GM18907 (cell line): ENCODE data around the gene BMPR1A.

Experiments
- ATAC-seq: cut with Tn5 transposase; IDR thresholded peaks from one replicate; pipeline ENCODE4 v1.9.1; 2021; ENCODE audit warnings: mild to moderate bottlenecking, moderate library complexity; ENCODE audit not compliant: unreplicated experiment

Gene BMPR1A

DNA sequence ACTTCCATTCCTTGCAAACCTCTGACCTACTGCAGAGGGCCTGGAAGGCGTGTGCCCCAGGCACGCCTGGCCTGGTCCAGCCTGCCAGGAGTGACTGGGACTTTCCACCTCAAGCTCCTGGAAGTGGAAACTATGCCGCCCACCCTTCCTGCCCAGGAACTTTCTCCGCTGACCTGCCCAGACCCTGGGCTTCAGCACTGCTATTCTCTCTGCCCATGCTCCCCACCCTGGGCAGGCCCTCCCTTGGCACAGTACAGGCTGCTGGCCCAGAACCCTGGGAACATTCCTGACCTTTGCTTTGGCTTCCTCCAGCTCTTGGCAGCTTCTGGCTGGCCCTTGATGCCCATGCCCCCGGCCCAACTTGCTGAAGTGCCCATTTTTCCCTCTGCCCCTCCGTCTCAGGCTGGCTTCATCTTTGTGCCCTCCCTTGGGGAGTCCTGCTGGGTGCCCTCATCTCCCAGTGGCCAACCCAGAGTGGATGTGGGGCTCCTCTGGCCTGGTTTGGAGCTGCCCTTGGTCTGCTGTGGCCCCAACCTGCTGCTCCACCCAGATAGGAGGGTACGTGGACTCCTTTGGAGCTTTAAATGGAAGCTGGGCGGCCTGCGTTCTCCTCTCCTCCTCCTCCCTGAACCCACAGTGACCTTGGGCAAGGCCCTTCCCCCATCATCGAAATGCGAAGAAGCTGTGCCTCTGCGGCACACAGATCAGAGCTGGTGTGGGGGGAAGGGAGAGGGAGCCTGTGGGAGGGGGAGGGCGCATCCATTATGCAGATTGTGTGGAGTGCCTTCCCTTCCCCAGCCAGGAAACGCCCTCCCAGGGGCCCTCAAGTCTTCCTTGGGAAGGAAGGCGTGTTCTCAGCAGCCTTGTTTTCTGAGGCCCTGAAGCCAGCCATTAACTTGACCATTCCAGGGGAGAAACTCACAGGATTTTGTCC, 197.6 kb downstream of the BMPR1A start:
- no peak for ATAC-seq

DNA sequence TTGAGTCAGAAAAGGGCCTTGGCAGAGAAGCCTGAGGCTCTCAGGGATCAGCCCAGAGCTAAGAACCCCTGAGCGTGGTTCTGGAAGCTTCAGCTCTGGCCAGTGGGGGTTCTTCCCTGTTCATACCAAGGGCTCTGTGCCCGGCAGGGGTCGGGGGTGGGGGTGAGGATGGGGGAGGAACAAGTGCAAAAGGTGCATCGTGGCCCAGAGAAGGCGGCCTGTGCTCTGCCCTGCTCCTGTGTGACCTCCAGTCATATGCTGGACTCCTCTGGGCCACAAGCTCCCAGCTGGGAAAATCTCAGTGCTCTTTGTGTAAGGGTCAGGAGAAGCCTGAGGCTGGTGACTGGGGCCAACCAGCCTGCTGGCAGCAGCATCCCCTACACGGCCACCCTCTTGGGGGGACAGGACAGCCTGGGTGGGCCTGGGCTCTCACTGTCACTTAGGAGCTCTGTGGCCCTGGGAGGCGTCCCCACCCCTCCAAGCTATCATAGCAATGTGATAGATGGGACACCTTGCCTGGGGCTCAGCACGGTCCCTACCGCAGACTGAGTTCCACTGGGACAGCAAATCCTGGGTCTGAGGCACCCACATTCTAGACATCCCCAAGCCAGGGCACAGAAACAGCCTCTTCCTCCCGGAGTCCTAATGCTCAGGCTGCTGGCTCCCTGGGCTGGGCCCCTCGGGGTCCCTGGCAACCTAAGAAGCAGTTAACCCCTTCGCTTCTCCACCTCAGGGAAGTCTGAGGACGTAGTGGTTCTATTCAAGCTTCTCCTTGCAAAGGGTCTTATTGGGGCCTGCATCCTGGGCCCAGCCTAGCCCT, 198.5 kb downstream of the BMPR1A start:
- no peak for ATAC-seq

DNA sequence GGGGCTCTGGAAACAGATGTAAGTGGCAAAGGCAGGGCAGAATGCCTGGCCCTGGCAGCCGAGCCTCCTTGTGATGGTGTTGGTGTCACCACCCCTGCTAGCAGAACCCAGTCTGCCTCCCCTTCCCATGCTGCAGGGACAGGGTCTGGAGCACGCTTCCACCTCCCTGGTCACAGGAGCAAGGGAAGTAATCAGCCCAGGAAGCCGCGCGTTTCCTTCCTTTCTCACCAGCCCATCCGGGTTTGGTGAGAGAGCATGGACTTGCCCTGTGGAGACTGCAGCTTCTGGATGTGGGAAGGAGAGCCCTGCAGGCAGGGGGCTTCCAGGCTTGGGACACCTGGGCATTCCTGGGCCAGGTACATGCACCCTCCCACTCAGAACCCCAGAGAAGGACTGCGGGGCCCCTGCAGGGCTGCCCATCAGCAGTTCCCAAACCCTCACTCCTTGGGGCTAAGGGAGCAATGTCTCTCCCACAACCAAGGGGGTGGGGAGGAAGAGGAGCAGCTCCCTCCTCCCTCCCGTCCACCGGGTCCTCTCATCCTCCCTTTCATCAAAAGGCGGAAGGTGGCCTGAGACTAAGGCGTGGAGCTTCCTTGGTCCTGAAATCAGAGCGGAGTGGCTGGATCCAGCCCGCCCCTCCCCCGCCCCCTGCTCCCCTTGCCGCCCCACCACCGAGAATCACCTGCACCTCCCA, 199.2 kb downstream of the BMPR1A start:
- ATAC-seq = no peak

DNA sequence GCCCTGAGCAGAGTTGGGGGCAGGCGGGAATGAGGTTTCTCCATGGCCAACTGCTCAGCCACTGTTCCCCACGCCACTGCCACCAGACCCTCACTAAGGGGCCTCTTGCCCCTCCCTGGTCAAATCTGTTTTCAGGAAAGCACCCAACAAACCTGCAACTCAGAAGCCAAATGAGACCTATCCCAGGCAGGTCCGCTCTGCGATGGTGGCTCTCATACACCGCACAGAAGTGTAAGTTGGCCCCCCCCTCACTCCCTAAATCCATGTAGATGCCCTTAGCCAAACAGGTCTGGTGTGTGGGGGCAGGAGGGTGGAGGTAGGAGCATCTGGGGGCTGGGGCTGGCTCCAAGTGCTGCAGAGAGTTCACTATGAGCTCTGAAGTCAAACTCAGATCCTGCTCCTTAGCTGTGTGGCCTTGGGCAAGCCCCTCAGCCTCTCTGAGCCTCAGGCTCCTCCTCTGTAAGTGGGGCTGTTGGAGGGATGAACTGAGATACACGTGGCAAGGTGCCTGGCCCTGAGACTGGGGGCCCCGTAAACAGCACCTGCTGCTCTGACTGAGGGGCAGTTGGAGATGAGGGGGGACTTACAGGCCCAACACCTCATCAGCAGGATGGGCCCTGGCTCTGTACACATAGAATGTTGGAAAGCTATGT, 199.9 kb downstream of the BMPR1A start:
- ATAC-seq = no peak

DNA sequence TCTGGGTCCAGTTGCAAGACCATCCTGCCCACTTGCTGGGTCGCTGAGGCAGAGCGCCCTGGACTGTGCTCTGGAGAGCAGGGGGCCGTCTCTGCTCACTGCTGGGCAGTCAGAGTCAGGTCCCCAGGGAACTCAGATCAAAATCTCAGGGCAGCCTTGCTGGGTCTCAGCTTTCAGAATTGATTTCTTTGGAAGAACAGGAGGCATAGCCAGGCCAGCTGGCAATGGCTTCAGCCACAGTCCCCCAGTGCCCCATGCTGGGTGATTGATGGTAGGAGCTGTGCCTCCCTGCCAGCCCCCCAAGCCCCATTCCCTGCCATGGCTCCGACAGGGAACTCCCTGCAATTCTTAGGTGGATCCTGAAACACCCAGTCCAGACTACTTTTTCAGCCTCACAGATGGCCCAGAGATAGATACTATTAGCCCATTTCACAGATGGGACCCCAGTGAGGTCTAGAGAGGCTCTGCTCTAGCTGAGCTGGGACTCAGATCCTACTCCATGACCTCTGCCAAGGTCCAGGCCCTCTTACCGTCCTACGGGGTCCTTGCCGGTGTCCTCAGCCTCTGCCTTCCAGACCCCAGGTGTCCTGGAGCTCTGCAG, 200.5 kb downstream of the BMPR1A start:
- ATAC-seq = no peak

DNA sequence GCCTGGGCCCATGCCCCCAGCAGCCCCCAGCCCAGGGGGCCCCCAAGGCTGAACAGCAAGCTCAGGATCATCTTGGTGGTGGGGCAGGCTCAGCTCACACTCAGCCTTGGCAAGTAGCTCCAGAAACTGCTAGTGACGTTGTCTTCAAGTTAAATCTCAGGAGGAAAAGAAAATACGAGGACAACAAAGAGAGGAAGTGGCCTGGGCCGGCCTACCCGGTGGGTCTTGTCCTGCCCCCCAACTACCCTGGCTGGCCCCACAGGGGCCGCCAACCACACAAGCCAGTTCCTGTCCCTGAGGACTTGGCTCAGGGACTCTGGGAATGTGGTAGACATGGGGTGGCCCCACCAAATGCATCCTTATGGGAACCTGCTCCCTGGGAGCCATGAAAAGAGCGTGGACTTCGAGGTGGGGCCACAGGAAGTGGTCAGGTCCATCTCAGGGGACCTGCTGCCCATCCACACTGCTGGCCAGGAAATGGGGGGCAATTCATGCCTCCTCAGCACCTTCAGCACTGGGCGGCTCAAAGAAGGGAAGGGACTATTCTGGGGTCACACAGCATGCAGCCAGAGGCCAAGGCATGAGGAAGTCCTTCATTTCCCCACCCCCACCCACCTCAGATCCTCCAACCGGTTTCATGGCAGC, 201.2 kb downstream of the BMPR1A start, which contains the start of gene MMRN2:
TSS of gene MMRN2 (minus strand) at position 145 of the 645 bp plus-strand sequence. CDS start at position 71, 74 bp downstream.
- ATAC-seq = no peak

DNA sequence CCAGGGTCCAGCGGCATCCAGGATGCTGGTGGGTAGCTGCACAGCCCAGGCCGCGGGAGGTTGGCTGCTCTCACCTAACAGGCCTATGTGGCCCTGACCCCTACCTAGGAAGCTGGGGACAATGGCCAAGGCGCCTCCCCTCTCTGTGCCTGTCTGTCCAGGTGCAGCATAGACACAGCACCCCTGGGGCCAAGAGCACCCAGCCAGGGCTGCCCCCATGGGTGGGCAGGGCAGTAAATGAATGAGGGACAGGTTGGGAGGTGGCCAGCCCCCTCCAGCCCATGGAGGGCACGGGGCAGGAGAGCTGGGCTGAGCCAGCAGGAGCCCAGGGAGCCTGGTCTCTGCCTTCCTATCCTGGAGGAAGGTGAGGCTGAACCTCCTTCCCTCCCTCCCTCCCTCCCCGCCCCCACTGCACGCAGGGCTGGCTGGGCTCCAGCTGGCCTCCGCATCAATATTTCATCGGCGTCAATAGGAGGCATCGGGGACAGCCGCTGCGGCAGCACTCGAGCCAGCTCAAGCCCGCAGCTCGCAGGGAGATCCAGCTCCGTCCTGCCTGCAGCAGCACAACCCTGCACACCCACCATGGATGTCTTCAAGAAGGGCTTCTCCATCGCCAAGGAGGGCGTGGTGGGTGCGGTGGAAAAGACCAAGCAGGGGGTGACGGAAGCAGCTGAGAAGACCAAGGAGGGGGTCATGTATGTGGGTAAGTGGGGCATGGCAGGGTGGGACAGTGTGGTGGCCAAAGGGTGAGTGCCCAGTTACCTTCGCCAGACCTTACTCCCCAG, 201.9 kb downstream of the BMPR1A start, which contains the start of gene SNCG:
TSS of gene SNCG (plus strand) at position 484 of the 785 bp plus-strand sequence. CDS start at position 583, 99 bp downstream.
- no peak for ATAC-seq

DNA sequence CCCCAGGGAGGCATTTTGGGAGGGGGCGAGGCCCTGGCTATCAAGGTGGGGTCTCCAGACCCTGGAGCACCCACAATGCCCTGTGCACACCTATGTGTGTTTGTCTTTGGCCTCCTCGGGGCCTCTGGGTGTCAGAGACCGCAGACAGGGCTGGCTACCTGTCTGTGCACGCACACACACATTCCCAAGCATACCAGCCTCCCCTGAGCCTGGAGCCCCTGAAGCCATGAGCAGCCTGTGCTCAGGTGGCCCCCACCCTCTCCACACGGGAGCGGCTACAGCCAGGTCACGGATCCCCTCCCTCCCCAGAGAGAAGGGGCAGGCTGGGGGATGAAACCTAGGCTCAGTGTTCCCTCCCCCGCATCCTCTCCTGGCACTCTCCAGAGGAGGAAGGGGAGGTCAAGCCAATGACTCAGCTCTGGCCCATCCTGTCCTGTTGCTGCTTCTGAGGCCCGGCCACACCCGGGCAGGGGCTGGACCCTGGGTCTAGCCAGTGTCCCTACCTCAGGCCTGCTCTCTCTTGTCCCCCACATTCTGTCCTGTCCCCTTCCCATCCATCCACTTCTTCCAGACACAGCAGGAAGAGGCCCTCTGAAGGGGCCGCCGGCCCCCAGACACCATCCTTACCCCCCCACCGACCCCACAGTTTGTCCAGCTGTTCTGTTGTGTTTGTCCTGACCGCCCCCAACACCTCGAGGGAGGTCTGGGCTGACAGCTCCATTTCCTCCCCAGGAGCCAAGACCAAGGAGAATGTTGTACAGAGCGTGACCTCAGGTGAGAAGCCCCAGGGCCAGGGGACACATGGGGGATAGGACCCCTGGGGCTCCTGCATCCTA, 202.7 kb downstream of the BMPR1A start:
- no peak for ATAC-seq

DNA sequence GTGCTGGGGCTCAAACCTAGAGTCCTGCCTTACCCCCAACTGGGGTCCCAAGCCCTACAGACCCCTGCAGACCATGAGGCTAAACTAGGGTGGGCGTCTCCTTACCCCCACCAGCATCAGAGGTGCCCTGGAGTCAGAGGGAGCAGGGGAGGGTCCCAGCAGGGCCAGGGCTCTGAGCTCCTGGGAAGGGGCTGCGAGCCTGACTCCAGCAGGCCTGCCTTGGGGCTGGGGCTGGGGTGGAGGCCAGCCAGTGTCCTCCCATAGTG, 203.3 kb downstream of the BMPR1A start:
- ATAC-seq = no peak

DNA sequence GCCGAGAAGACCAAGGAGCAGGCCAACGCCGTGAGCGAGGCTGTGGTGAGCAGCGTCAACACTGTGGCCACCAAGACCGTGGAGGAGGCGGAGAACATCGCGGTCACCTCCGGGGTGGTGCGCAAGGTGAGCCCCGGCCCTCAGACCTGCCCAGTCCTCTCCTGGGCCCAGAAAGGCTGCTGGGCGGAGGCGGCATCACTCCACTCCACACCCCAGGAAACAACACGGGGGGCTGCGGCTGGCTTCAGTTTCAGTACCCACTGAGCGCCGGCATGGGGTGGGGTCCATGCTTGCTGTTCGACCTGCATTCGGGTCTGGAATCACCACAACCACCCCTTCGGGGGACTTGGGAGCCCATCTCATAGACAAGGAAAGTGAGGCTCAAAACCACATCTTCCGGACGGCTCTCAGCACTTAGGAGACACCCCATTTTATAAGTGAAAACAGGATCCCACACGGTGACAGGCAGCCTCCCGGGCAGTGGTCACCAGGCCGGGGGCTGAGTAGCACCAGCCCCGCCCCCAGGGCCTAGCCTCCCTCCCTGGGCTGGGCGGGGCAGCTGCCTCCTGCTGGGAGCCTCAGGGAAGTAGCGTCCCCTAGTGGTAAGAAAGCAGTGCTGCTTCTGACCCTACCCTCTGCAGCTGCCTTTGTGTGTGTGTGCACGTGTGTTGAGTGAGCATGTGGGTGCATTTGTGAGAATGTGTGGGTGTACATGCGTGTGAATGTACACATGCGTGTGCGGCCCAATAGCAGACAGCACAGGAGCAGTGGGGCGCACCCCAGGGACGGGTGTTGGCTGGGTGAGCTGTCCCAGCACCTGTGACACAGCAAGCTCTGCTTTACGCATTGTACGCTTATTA, 203.8 kb downstream of the BMPR1A start:
- ATAC-seq = peak; percentile 54

DNA sequence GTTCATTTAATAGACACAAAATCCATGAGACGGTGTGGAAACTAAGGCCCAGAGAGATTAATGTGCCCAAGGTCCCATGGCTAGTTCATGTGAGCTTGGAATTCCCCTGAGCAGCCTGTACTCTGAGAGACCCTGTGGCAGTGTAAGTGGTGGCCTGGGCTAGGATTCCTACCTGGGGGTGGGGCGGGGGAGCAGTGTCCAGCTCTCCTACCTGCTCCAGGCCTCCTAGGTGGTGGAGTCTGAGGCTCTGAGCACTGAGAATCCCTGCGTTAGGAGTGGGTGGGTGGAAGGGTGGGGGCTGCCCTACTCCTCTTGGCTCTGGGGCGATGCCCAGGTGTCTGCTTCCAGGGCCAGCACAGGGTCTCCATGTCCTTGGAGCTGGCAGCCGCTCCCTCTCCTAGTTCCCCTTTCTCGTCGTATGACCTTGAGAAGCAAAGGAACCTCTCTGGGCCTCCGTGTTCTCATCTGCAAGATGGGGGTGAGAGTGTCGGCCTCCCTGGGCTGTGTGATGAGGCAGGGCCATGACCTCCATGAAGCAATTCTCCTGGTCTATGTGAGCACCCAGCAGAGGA, 204.5 kb downstream of the BMPR1A start:
- no peak for ATAC-seq

DNA sequence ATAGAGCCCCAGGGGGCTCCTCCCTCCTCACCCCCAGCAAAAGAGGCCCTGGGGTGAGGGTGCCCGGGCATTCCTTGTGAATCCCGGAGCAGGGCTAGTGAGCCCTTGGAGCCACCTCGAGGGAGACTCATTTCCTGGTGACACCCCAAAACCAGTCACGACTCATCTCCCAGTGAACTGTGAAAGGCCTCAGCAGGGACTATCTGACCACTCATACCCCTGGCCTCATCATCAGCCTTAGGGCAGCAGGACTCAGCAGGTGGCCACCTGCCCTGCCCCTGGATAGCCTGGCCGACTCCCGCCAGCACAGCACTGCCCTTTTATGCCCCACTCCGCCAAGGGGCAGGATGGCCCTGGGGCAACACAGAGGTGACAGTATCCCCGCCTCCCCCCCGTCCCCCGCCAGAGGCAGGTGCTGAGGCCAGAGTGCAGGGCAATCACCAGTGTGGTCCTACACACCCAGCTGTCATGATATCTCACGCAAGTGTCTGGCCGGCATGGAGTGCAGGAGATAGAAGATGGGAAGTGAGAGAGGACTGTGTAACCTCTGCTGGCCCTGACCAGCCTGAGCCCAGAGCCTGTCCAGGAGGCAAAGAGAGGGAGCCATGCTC, 205.2 kb downstream of the BMPR1A start:
- no peak for ATAC-seq

DNA sequence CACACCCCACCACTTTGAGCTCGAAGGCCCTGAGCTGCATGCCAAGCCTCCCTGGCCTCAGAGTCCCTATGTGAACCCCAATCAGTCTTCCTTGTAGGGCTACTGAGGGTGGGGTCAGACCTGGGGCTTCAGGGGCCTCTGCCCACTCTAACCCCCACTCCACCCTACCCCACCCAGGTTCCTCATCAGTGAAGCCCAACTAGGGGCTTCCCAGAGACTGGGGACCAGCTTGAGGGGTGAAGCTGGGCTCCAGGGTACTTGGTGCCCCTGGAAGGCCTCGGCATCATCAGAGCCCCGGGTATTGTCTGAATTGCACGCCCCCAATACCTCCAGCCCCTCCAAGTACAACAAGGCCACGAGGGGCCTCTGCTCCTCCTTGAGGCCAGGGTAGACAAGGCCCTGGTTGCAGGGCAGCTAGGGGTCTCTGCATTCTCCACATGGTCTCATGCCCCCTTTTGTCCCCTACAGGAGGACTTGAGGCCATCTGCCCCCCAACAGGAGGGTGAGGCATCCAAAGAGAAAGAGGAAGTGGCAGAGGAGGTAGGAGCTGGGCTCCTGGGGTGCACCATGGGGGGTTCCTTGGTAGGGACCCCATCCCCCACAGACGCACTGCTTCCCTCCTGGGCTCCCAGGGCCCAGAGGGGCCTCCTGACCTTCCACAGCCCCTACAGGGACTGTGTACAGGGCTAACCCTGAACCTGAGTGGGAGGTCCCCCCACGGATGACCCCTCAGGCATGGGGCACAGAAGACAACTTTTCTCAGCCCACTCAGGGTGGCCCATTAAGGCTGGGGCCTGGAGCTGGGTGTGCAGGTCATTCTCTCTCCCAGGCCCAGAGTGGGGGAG, 205.9 kb downstream of the BMPR1A start:
- ATAC-seq = no peak

DNA sequence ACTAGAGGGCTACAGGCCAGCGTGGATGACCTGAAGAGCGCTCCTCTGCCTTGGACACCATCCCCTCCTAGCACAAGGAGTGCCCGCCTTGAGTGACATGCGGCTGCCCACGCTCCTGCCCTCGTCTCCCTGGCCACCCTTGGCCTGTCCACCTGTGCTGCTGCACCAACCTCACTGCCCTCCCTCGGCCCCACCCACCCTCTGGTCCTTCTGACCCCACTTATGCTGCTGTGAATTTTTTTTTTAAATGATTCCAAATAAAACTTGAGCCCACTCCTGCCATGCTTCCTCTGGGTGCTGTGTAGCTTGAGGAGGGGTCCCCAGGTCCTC, 206.5 kb downstream of the BMPR1A start:
- no peak for ATAC-seq

DNA sequence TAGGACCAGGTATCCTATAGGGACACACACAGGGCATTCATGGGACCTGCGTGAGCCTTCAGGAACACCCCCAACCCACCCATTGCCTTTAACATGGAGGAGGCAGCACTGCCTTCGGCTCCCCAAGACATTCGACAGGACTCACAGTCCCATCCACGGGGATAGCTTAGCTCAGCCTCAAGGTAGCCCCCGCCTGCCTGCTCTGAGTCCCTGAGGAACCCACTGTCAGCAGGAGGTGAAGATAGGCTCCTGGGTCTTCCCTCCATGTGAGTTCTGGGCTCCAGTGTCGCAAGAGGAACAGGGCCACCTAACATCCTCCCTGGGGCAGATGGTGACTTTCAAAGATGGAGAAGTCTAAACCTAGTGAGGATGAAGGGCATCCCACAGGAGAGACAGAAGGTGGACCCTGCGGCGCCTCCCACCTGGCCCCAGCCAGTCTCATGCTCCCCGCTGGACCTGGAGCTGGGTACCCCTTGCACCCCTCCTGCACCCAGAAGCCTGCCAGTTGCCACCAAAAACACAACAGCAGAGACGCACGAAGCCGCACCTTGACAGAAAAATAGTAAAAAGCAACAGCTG, 207.0 kb downstream of the BMPR1A start:
- no peak for ATAC-seq
